Endodermal cell (in vitro differentiated cells): ENCODE data around the gene PARD3B. TPM values are rescaled to one million over a fixed set of nuclear protein-coding genes. Genes with fewer than 3 reads are reported as not detected.

Experiments used
- DNase-seq: peaks from one replicate; pipeline ENCODE4 v3.0.0-alpha.2; 2017
- H3K27ac ChIP-seq: 2 replicates; pipeline ENCODE4 v1.5.1; 2013; ENCODE audit warnings: mild to moderate bottlenecking, low read depth, low read length, moderate library complexity
- H3K27me3 ChIP-seq: 2 replicates; pipeline ENCODE4 v1.6.1; 2013; ENCODE audit warnings: mild to moderate bottlenecking, low read length, moderate library complexity; ENCODE audit not compliant: insufficient read depth, control insufficient read depth, poor library complexity, severe bottlenecking
- H3K36me3 ChIP-seq: 2 replicates; pipeline ENCODE4 v1.7.0; 2013; ENCODE audit warnings: mild to moderate bottlenecking, low read length, moderate library complexity; ENCODE audit not compliant: control insufficient read depth, insufficient read depth
- H3K4me1 ChIP-seq: one replicate; pipeline ENCODE4 v1.7.0; 2013; ENCODE audit warnings: low read length; ENCODE audit not compliant: control insufficient read depth, insufficient read depth
- H3K4me3 ChIP-seq: 2 replicates; pipeline ENCODE4 v1.5.1; 2013; ENCODE audit warnings: mild to moderate bottlenecking, low read length, moderate library complexity
- H3K9ac ChIP-seq: 2 replicates; pipeline ENCODE4 v1.6.1; 2013; ENCODE audit warnings: mild to moderate bottlenecking, low read length, moderate library complexity; ENCODE audit not compliant: poor library complexity, severe bottlenecking; ENCODE audit errors: extremely low read depth
- H3K9me3 ChIP-seq: 2 replicates; pipeline ENCODE4 v1.6.1; 2013; ENCODE audit warnings: mild to moderate bottlenecking, low read length, moderate library complexity; ENCODE audit not compliant: control insufficient read depth
- H3K27ac Mint-ChIP-seq: 2 replicates; pipeline ENCODE4 v1.8.0; 2020; ENCODE audit warnings: mixed read lengths
- H3K27me3 Mint-ChIP-seq: 2 replicates; pipeline ENCODE4 v1.8.0; 2021; ENCODE audit warnings: mild to moderate bottlenecking, mixed read lengths; ENCODE audit not compliant: insufficient read depth
- H3K36me3 Mint-ChIP-seq: 2 replicates; pipeline ENCODE4 v1.8.0; 2020; ENCODE audit warnings: low read depth, mixed read lengths
- H3K4me1 Mint-ChIP-seq: 2 replicates; pipeline ENCODE4 v1.8.0; 2020; ENCODE audit warnings: mixed read lengths
- H3K4me3 Mint-ChIP-seq: 2 replicates; pipeline ENCODE4 v1.8.0; 2020; ENCODE audit warnings: mild to moderate bottlenecking, moderate library complexity, mixed read lengths
- H3K9me3 Mint-ChIP-seq: 2 replicates; pipeline ENCODE4 v1.8.0; 2020; ENCODE audit warnings: mild to moderate bottlenecking, mixed read lengths
- CTCF ChIP-seq: fragments of 200-600 bp; sonication (generic); conservative IDR thresholded peaks from 2 replicates; pipeline ENCODE4 v1.5.0; 2021; ENCODE audit warnings: antibody characterized with exemption, mild to moderate bottlenecking
- WGBS, 2 experiments: methylation state at CpG; one replicate each; pipeline versions ENCODE4 v1.1.5 to v1.1.7; 2013; ENCODE audit warnings: missing lambda C conversion rate in 2 of 2, mixed read lengths in 1 of 2; ENCODE audit not compliant: insufficient coverage in 1 of 2, insufficient read length in 1 of 2; 5-methylcytosine and 5-hydroxymethylcytosine counted together
- total RNA-seq, 2 donors: library from RNA; stranded (reverse); fragmentation: NEBNext Ultra II Directional in 1 of 2; extraction: Animal tissue kit (Norgen Biotek cat#: 25700) in 1 of 2; gene quantifications; 2 replicates in 1 of 2; 3 replicates in 1 of 2; pipeline ENCODE4 v1.2.1, GENCODE V29; 2021

The PARD3B gene
- total RNA-seq, 2 donors from 2014 or later, result 2.5 to 5.6 TPM

- H3K9me3 ChIP-seq, result peaks cover 9% of the 10 kb centered on the region
- H3K27ac Mint-ChIP-seq, result no peak overlapping the region
- H3K27me3 Mint-ChIP-seq, result no peaks in the 10 kb centered on the region
- H3K27me3 ChIP-seq, result no peaks in the 10 kb centered on the region
- no peaks in the 10 kb centered on the region for H3K4me1 ChIP-seq
- H3K36me3 ChIP-seq, result no peaks in the 10 kb centered on the region
- no peak overlapping the region for H3K4me3 Mint-ChIP-seq
- no peaks in the 10 kb centered on the region for H3K36me3 Mint-ChIP-seq
- TF ChIP-seq CTCF, result peak; percentile 81
- no peak overlapping the region for H3K27ac ChIP-seq
- H3K4me1 Mint-ChIP-seq, result peaks cover 3% of the 10 kb centered on the region
- 80% methylated on average over 2 of the region's 2 CpGs; no CpG with 5 or more reads in 1 of the 2 experiments for WGBS, 2 experiments
- DNase-seq, result no peak
- no peak overlapping the region for H3K9ac ChIP-seq
- H3K9me3 Mint-ChIP-seq, result peaks cover 4% of the 10 kb centered on the region
- no peak overlapping the region for H3K4me3 ChIP-seq
These were observed 778.7 kb downstream of the PARD3B start for GRCh38 chr2:205323929-205324328.

GRCh38 chr2:205324355-205324754 is 779.1 kb downstream of the PARD3B start:
- Mint-ChIP-seq H3K27ac (no peak overlapping the region), H3K27me3 (no peaks in the 10 kb centered on the region), H3K4me3 (no peak overlapping the region), H3K36me3 (no peaks in the 10 kb centered on the region), H3K4me1 (peaks cover 3% of the 10 kb centered on the region), H3K9me3 (peaks cover 4% of the 10 kb centered on the region)
- Histone ChIP-seq H3K36me3 (no peaks in the 10 kb centered on the region), H3K27me3 (no peaks in the 10 kb centered on the region), H3K4me1 (no peaks in the 10 kb centered on the region), H3K27ac (no peak overlapping the region), H3K4me3 (no peak overlapping the region), H3K9me3 (peaks cover 9% of the 10 kb centered on the region), H3K9ac (no peak overlapping the region)
- DNase-seq, result no peak
- no peak for TF ChIP-seq CTCF

- 100% methylated on average over 1 of the region's 1 CpG for WGBS, 2 experiments
- no peaks in the 10 kb centered on the region for H3K27me3 ChIP-seq
- DNase-seq, result no peak
- Mint-ChIP-seq H3K9me3 (peaks cover 9% of the 10 kb centered on the region), H3K27ac (no peak overlapping the region), H3K4me3 (no peak overlapping the region), H3K36me3 (no peaks in the 10 kb centered on the region), H3K4me1 (no peaks in the 10 kb centered on the region), H3K27me3 (no peaks in the 10 kb centered on the region)
- no peak overlapping the region for H3K27ac ChIP-seq
- H3K36me3 ChIP-seq, result no peaks in the 10 kb centered on the region
- no peak for TF ChIP-seq CTCF
- no peaks in the 10 kb centered on the region for H3K9me3 ChIP-seq
- no peaks in the 10 kb centered on the region for H3K4me1 ChIP-seq
- H3K4me3 ChIP-seq, result no peak overlapping the region
- H3K9ac ChIP-seq, result no peak overlapping the region
These were observed 788.1 kb downstream of the PARD3B start for GRCh38 chr2:205333351-205333750.
